ENCODE measurements around the gene FNIP1.

The FNIP1 gene

DNA sequence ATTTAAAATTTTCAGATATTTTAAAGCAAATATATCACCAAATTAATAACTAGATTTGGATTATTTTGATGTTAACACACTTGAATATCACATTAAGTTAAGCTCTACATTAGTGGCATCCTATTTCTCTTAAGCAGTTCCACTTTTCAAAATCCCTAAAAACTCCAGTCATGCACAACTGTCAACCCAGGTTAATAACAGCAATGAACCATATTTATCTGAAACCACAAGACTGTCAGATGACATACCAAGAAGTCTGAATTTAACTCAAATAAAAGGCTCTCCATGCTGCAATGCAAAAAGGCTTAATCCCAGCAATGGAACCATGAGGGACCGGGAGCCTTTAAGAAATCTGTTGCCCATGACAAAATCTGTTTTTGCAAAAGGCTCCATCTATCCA is 27.5 kb downstream of the FNIP1 start:
- no peaks in the 10 kb centered on the region for H3K9me3 ChIP-seq (ENCODE audit: control insufficient read depth in 2 of 2, low read length in 2 of 2)
- no peak overlapping the region for H3K9ac ChIP-seq (ENCODE audit: low read length in 2 of 2)
- H3K4me1 ChIP-seq (ENCODE audit: control insufficient read depth, insufficient read depth, low read length): no peaks in the 10 kb centered on the region
- H3K36me3 ChIP-seq (ENCODE audit: control insufficient read depth in 2 of 2, insufficient read depth in 2 of 2, low read length in 2 of 2): no peaks in the 10 kb centered on the region
- H3K4me3 ChIP-seq (ENCODE audit: low read length in 2 of 2): no peak overlapping the region
- no peaks in the 10 kb centered on the region for H3K27me3 ChIP-seq (ENCODE audit: control insufficient read depth in 1 of 2, insufficient read depth in 2 of 2, low read length in 2 of 2)
- H3K27ac ChIP-seq (ENCODE audit: low read length): no peak overlapping the region

DNA sequence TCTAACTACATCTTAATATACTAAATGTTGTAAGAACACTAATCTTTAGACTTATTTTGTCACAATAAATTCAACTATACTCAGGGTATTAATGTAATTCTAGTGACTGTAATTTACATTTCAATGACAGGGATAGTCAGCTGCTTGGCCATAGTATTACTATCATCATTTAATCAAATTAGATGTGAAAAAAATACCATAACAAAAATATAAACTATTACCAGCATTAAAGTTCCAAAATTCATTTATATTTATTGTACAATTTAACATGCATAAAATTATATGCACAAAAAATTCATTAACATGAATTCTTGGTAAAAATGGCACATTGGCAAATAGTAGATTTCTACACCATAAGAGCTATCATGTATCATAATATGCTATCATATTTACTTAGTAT is 28.9 kb downstream of the FNIP1 start:
- no peak overlapping the region for H3K4me3 ChIP-seq (ENCODE audit: low read length in 2 of 2)

GRCh38 chr5:131766689-131767088 is 30.1 kb downstream of the FNIP1 start:
- Histone ChIP-seq H3K9me3 (ENCODE audit: control insufficient read depth in 2 of 2, low read length in 2 of 2) (no peaks in the 10 kb centered on the region), H3K27me3 (ENCODE audit: control insufficient read depth in 1 of 2, insufficient read depth in 2 of 2, low read length in 2 of 2) (no peaks in the 10 kb centered on the region), H3K36me3 (ENCODE audit: control insufficient read depth in 2 of 2, insufficient read depth in 2 of 2, low read length in 2 of 2) (no peaks in the 10 kb centered on the region), H3K4me1 (ENCODE audit: control insufficient read depth, insufficient read depth, low read length) (no peaks in the 10 kb centered on the region), H3K27ac (ENCODE audit: low read length) (no peak overlapping the region), H3K9ac (ENCODE audit: low read length in 2 of 2) (no peak overlapping the region), H3K4me3 (ENCODE audit: low read length in 2 of 2) (no peak overlapping the region)

More for the DNA sequence above, 28.9 kb downstream of the FNIP1 start:
- no peaks in the 10 kb centered on the region for H3K36me3 ChIP-seq (ENCODE audit: control insufficient read depth in 2 of 2, insufficient read depth in 2 of 2, low read length in 2 of 2)
- H3K9me3 ChIP-seq (ENCODE audit: control insufficient read depth in 2 of 2, low read length in 2 of 2): no peaks in the 10 kb centered on the region
- H3K9ac ChIP-seq (ENCODE audit: low read length in 2 of 2): no peak overlapping the region
- no peaks in the 10 kb centered on the region for H3K27me3 ChIP-seq (ENCODE audit: control insufficient read depth in 1 of 2, insufficient read depth in 2 of 2, low read length in 2 of 2)
- H3K27ac ChIP-seq (ENCODE audit: low read length): no peak overlapping the region
- no peaks in the 10 kb centered on the region for H3K4me1 ChIP-seq (ENCODE audit: control insufficient read depth, insufficient read depth, low read length)

- Histone ChIP-seq H3K27ac (ENCODE audit: low read length) (no peak overlapping the region), H3K9ac (ENCODE audit: low read length in 2 of 2) (no peak overlapping the region), H3K9me3 (ENCODE audit: control insufficient read depth in 2 of 2, low read length in 2 of 2) (no peaks in the 10 kb centered on the region), H3K4me1 (ENCODE audit: control insufficient read depth, insufficient read depth, low read length) (no peaks in the 10 kb centered on the region), H3K27me3 (ENCODE audit: control insufficient read depth in 1 of 2, insufficient read depth in 2 of 2, low read length in 2 of 2) (no peaks in the 10 kb centered on the region), H3K36me3 (ENCODE audit: control insufficient read depth in 2 of 2, insufficient read depth in 2 of 2, low read length in 2 of 2) (no peaks in the 10 kb centered on the region), H3K4me3 (ENCODE audit: low read length in 2 of 2) (no peak overlapping the region)
These were observed 31.6 kb downstream of the FNIP1 start for GRCh38 chr5:131765261-131765660.

GRCh38 chr5:131763968-131764367 is 32.8 kb downstream of the FNIP1 start:
- H3K36me3 ChIP-seq (ENCODE audit: control insufficient read depth in 2 of 2, insufficient read depth in 2 of 2, low read length in 2 of 2): no peaks in the 10 kb centered on the region
- H3K9ac ChIP-seq (ENCODE audit: low read length in 2 of 2): no peak overlapping the region
- H3K27me3 ChIP-seq (ENCODE audit: control insufficient read depth in 1 of 2, insufficient read depth in 2 of 2, low read length in 2 of 2): no peaks in the 10 kb centered on the region
- no peaks in the 10 kb centered on the region for H3K4me1 ChIP-seq (ENCODE audit: control insufficient read depth, insufficient read depth, low read length)
- H3K4me3 ChIP-seq (ENCODE audit: low read length in 2 of 2): no peak overlapping the region
- H3K27ac ChIP-seq (ENCODE audit: low read length): no peak overlapping the region
- no peaks in the 10 kb centered on the region for H3K9me3 ChIP-seq (ENCODE audit: control insufficient read depth in 2 of 2, low read length in 2 of 2)

GRCh38 chr5:131760793-131761192 is 36.0 kb downstream of the FNIP1 start:
- no peaks in the 10 kb centered on the region for H3K27me3 ChIP-seq (ENCODE audit: control insufficient read depth in 1 of 2, insufficient read depth in 2 of 2, low read length in 2 of 2)
- H3K27ac ChIP-seq (ENCODE audit: low read length): no peak overlapping the region
- no peak overlapping the region for H3K4me3 ChIP-seq (ENCODE audit: low read length in 2 of 2)
- peaks cover 4% of the 10 kb centered on the region for H3K4me1 ChIP-seq (ENCODE audit: control insufficient read depth, insufficient read depth, low read length)
- H3K9me3 ChIP-seq (ENCODE audit: control insufficient read depth in 2 of 2, low read length in 2 of 2): no peaks in the 10 kb centered on the region
- H3K9ac ChIP-seq (ENCODE audit: low read length in 2 of 2): no peak overlapping the region
- H3K36me3 ChIP-seq (ENCODE audit: control insufficient read depth in 2 of 2, insufficient read depth in 2 of 2, low read length in 2 of 2): no peaks in the 10 kb centered on the region

GRCh38 chr5:131759704-131760103 is 37.1 kb downstream of the FNIP1 start:
- peaks cover 4% of the 10 kb centered on the region for H3K4me1 ChIP-seq (ENCODE audit: control insufficient read depth, insufficient read depth, low read length)
- no peak overlapping the region for H3K27ac ChIP-seq (ENCODE audit: low read length)
- no peaks in the 10 kb centered on the region for H3K27me3 ChIP-seq (ENCODE audit: control insufficient read depth in 1 of 2, insufficient read depth in 2 of 2, low read length in 2 of 2)
- no peak overlapping the region for H3K4me3 ChIP-seq (ENCODE audit: low read length in 2 of 2)
- H3K36me3 ChIP-seq (ENCODE audit: control insufficient read depth in 2 of 2, insufficient read depth in 2 of 2, low read length in 2 of 2): no peaks in the 10 kb centered on the region
- no peaks in the 10 kb centered on the region for H3K9me3 ChIP-seq (ENCODE audit: control insufficient read depth in 2 of 2, low read length in 2 of 2)
- H3K9ac ChIP-seq (ENCODE audit: low read length in 2 of 2): no peak overlapping the region

DNA sequence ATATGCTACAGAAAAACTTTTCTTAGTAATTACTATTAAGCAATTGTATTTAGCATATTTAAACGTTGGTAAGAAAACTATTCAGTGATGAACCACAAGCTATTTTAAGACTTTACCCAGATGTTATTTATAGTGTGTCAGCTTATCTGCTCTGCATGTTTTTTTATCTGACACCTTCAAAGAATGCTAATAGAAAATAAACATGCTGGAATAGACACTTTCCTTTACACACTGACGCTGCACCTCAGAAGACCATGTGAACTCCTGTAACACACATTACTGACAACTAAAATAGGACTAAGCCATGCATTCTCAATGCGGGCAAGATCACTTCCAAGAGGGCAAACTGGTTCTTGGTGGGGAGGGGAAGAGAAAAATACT is 38.3 kb downstream of the FNIP1 start:
- no peaks in the 10 kb centered on the region for H3K27me3 ChIP-seq (ENCODE audit: control insufficient read depth in 1 of 2, insufficient read depth in 2 of 2, low read length in 2 of 2)
- H3K9me3 ChIP-seq (ENCODE audit: control insufficient read depth in 2 of 2, low read length in 2 of 2): no peaks in the 10 kb centered on the region
- H3K4me1 ChIP-seq (ENCODE audit: control insufficient read depth, insufficient read depth, low read length): peaks cover 4% of the 10 kb centered on the region
- H3K4me3 ChIP-seq (ENCODE audit: low read length in 2 of 2): no peak overlapping the region
- H3K9ac ChIP-seq (ENCODE audit: low read length in 2 of 2): no peak overlapping the region
- H3K36me3 ChIP-seq (ENCODE audit: control insufficient read depth in 2 of 2, insufficient read depth in 2 of 2, low read length in 2 of 2): no peaks in the 10 kb centered on the region
- H3K27ac ChIP-seq (ENCODE audit: low read length): no peak overlapping the region

DNA sequence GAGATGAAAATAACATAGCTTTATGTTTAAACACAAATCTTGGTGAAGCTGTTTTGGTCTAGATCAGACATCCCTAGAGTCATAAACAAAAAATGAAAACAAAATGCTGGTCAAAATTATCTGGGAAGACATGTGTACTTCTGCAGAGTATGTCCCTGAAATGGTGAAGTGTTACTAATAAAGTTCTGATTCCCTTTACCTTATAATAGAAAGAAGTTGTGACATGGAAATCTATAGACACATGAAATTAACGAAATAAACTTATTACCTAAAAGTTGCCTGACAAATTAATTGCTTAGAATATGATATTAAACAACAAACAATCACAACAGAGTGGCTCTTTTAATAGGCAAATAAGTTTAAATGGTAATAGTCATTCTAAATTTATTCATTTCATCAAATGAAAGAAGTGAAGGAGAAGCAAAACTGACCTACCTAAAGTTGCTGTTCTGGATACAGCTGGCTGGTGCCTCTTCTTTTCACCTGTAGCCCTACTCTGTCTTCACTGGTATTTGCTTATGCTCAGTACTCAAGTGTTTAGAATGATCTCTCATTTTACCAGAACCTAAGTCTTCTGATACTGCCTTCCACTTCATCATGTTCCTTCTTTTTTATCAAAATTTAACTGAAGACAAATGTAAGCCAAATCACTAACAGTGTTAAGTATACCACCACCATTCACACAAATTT is 38.8 kb downstream of the FNIP1 start:
- Histone ChIP-seq H3K4me1 (ENCODE audit: control insufficient read depth, insufficient read depth, low read length) (peaks cover 4% of the 10 kb centered on the region), H3K36me3 (ENCODE audit: control insufficient read depth in 2 of 2, insufficient read depth in 2 of 2, low read length in 2 of 2) (no peaks in the 10 kb centered on the region), H3K9ac (ENCODE audit: low read length in 2 of 2) (no peak overlapping the region), H3K27ac (ENCODE audit: low read length) (no peak overlapping the region), H3K4me3 (ENCODE audit: low read length in 2 of 2) (no peak overlapping the region), H3K27me3 (ENCODE audit: control insufficient read depth in 1 of 2, insufficient read depth in 2 of 2, low read length in 2 of 2) (no peaks in the 10 kb centered on the region), H3K9me3 (ENCODE audit: control insufficient read depth in 2 of 2, low read length in 2 of 2) (no peaks in the 10 kb centered on the region)

DNA sequence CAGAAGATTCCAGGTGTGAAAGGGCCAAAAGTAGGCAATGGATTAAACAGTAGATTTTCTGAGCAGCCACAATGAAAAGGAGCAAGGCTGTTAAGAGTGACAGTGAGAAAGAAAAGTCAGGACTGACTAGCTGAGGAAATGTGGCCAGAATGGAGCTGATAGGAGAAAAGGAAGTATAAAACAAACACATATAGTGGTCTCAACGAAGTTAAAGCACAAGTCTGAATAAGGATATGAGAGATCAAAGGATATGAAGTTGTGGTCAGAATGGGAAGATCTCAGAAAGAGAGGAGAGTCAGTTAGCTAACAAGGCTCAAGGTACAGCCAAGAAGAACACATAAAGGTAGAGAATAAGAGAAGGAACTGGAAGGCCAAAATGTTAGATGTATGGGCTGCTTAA is 39.9 kb downstream of the FNIP1 start:
- H3K4me1 ChIP-seq (ENCODE audit: control insufficient read depth, insufficient read depth, low read length): peaks cover 4% of the 10 kb centered on the region
- no peaks in the 10 kb centered on the region for H3K27me3 ChIP-seq (ENCODE audit: control insufficient read depth in 1 of 2, insufficient read depth in 2 of 2, low read length in 2 of 2)
- H3K36me3 ChIP-seq (ENCODE audit: control insufficient read depth in 2 of 2, insufficient read depth in 2 of 2, low read length in 2 of 2): no peaks in the 10 kb centered on the region
- H3K4me3 ChIP-seq (ENCODE audit: low read length in 2 of 2): no peak overlapping the region
- no peak overlapping the region for H3K9ac ChIP-seq (ENCODE audit: low read length in 2 of 2)
- H3K9me3 ChIP-seq (ENCODE audit: control insufficient read depth in 2 of 2, low read length in 2 of 2): no peaks in the 10 kb centered on the region
- no peak overlapping the region for H3K27ac ChIP-seq (ENCODE audit: low read length)

GRCh38 chr5:131754363-131754762 is 42.5 kb downstream of the FNIP1 start:
- Histone ChIP-seq H3K9me3 (ENCODE audit: control insufficient read depth in 2 of 2, low read length in 2 of 2) (no peaks in the 10 kb centered on the region), H3K4me1 (ENCODE audit: control insufficient read depth, insufficient read depth, low read length) (peaks cover 4% of the 10 kb centered on the region), H3K36me3 (ENCODE audit: control insufficient read depth in 2 of 2, insufficient read depth in 2 of 2, low read length in 2 of 2) (no peaks in the 10 kb centered on the region), H3K27ac (ENCODE audit: low read length) (no peak overlapping the region), H3K9ac (ENCODE audit: low read length in 2 of 2) (no peak overlapping the region), H3K27me3 (ENCODE audit: control insufficient read depth in 1 of 2, insufficient read depth in 2 of 2, low read length in 2 of 2) (no peaks in the 10 kb centered on the region), H3K4me3 (ENCODE audit: low read length in 2 of 2) (no peak overlapping the region)
